ENCODE results near the gene DHCR7. TPM values are rescaled to one million over a fixed set of nuclear protein-coding genes. Genes with fewer than 3 reads are reported as not detected.

Gene DHCR7
- total RNA-seq, 1 experiment from 2014 or later: 72.6 TPM

GRCh38 chr11:71467164-71467563 lies 19.0 kb upstream of the DHCR7 start:
- BruUV-seq (replicated peaks): no TSS peak
- CTCF ChIA-PET: no interaction called here
- no peak for TF ChIP-seq CTCF (IDR thresholded peaks at IDR 0.05; ENCODE audit: unreplicated experiment)
- no peak overlapping the region for H3K27ac Mint-ChIP-seq (ENCODE audit: low read depth, unreplicated experiment)
- no peak overlapping the region for H3K4me3 Mint-ChIP-seq (ENCODE audit: unreplicated experiment)
- POLR2A ChIA-PET: interaction anchor here (0.6 to 1.3 kb wide), 4 partner anchors 14 to 38 kb away, joined by 3 to 4 read pairs (median 3); no protein-coding TSS in a partner anchor
- H3K27me3 Mint-ChIP-seq (ENCODE audit: insufficient read depth, unreplicated experiment): no peaks in the 10 kb centered on the region
- no peaks in the 10 kb centered on the region for H3K4me1 Mint-ChIP-seq (ENCODE audit: insufficient read depth, unreplicated experiment)
- no peak for DNase-seq (ENCODE audit: unreplicated experiment)
- intact Hi-C loops (cut with micrococcal nuclease): no loop called here
- H3K36me3 Mint-ChIP-seq (ENCODE audit: insufficient read depth, unreplicated experiment): peaks cover 13% of the 10 kb centered on the region
- no peaks in the 10 kb centered on the region for H3K9me3 Mint-ChIP-seq (ENCODE audit: unreplicated experiment)

- BruUV-seq (replicated peaks): no TSS peak
- Mint-ChIP-seq H3K9me3 (ENCODE audit: unreplicated experiment) (no peaks in the 10 kb centered on the region), H3K27me3 (ENCODE audit: insufficient read depth, unreplicated experiment) (no peaks in the 10 kb centered on the region), H3K36me3 (ENCODE audit: insufficient read depth, unreplicated experiment) (peaks cover 19% of the 10 kb centered on the region), H3K4me1 (ENCODE audit: insufficient read depth, unreplicated experiment) (no peaks in the 10 kb centered on the region), H3K4me3 (ENCODE audit: unreplicated experiment) (no peak overlapping the region), H3K27ac (ENCODE audit: low read depth, unreplicated experiment) (no peak overlapping the region)
- TF ChIP-seq CTCF (IDR thresholded peaks at IDR 0.05; ENCODE audit: unreplicated experiment): no peak
- ChIA-PET POLR2A (interaction anchor here (1.3 kb wide), 1 partner anchor 20 kb away, joined by 3 read pairs; no protein-coding TSS in a partner anchor), CTCF (no interaction called here)
- intact Hi-C loops (cut with micrococcal nuclease): no loop called here
- DNase-seq (ENCODE audit: unreplicated experiment): no peak
Measured at GRCh38 chr11:71466358-71466757, 18.2 kb upstream of the DHCR7 start.

- BruUV-seq (replicated peaks): no TSS peak
- ChIA-PET POLR2A (interaction anchor here (0.6 to 0.7 kb wide), 3 partner anchors 13 to 1052 kb away, joined by 3 read pairs; no protein-coding TSS in a partner anchor), CTCF (no interaction called here)
- no peak for TF ChIP-seq CTCF (IDR thresholded peaks at IDR 0.05; ENCODE audit: unreplicated experiment)
- Mint-ChIP-seq H3K27ac (ENCODE audit: low read depth, unreplicated experiment) (no peak overlapping the region), H3K4me3 (ENCODE audit: unreplicated experiment) (no peak overlapping the region), H3K4me1 (ENCODE audit: insufficient read depth, unreplicated experiment) (no peaks in the 10 kb centered on the region), H3K9me3 (ENCODE audit: unreplicated experiment) (no peaks in the 10 kb centered on the region), H3K36me3 (ENCODE audit: insufficient read depth, unreplicated experiment) (peaks cover 29% of the 10 kb centered on the region), H3K27me3 (ENCODE audit: insufficient read depth, unreplicated experiment) (no peaks in the 10 kb centered on the region)
- intact Hi-C loops (cut with micrococcal nuclease): no loop called here
- no peak for DNase-seq (ENCODE audit: unreplicated experiment)
Measured at GRCh38 chr11:71465054-71465453, 16.9 kb upstream of the DHCR7 start.

- ChIA-PET CTCF (interaction anchor here (0.5 kb wide), 1 partner anchor 93 kb away, joined by 3 read pairs; no protein-coding TSS in a partner anchor), POLR2A (no interaction called here)
- peaks cover 38% of the 10 kb centered on the region for H3K36me3 Mint-ChIP-seq (ENCODE audit: insufficient read depth, unreplicated experiment)
- H3K27me3 Mint-ChIP-seq (ENCODE audit: insufficient read depth, unreplicated experiment): no peaks in the 10 kb centered on the region
- no peak for TF ChIP-seq CTCF (IDR thresholded peaks at IDR 0.05; ENCODE audit: unreplicated experiment)
- no peaks in the 10 kb centered on the region for H3K4me1 Mint-ChIP-seq (ENCODE audit: insufficient read depth, unreplicated experiment)
- H3K4me3 Mint-ChIP-seq (ENCODE audit: unreplicated experiment): no peak overlapping the region
- DNase-seq (ENCODE audit: unreplicated experiment): no peak
- intact Hi-C loops (cut with micrococcal nuclease): no loop called here
- no TSS peak for BruUV-seq (replicated peaks)
- no peak overlapping the region for H3K27ac Mint-ChIP-seq (ENCODE audit: low read depth, unreplicated experiment)
- H3K9me3 Mint-ChIP-seq (ENCODE audit: unreplicated experiment): no peaks in the 10 kb centered on the region
Measured at GRCh38 chr11:71463331-71464211, 15.4 kb upstream of the DHCR7 start.

Data from MCF 10A (cell line).